ENCODE data around the gene BCAP31.
"Not testable (repeated sequence)": the region's sequence is repeated elsewhere in the genome, so short reads cannot be mapped to it uniquely, and the experiment has no call there.

The BCAP31 gene

DNA sequence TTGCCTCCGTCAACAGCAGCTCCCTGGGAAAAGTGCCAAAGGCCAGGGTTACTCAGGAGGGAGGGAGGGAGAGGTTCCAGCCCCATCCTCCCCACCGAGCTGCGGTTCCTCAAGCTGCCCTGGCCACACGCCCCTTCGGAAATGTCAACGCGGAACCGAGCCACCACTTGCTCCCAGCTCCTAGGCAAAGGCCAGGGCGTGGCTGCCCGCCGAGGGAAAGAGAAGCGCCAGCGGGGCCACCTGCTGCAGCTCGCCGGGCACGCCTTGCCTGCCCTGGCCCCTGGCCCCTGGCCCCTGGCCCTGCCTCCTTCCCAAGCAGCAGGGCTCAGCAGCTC is 21.2 kb downstream of the BCAP31 start:
- Histone ChIP-seq H3K4me1 (ENCODE audit: insufficient read depth, poor library complexity, severe bottlenecking) (no peaks in the 10 kb centered on the region), H3K27me3 (ENCODE audit: insufficient read depth, poor library complexity, severe bottlenecking) (no peaks in the 10 kb centered on the region), H3K27ac (ENCODE audit: poor library complexity, severe bottlenecking) (no peak overlapping the region), H3K36me3 (ENCODE audit: low read depth) (peaks cover 9% of the 10 kb centered on the region; the same call in 1 of the 2 replicates), H3K4me3 (ENCODE audit: severe bottlenecking) (no peak overlapping the region), H3K9me3 (ENCODE audit: severe bottlenecking) (no peaks in the 10 kb centered on the region)
- TF ChIP-seq, protein P1, sequence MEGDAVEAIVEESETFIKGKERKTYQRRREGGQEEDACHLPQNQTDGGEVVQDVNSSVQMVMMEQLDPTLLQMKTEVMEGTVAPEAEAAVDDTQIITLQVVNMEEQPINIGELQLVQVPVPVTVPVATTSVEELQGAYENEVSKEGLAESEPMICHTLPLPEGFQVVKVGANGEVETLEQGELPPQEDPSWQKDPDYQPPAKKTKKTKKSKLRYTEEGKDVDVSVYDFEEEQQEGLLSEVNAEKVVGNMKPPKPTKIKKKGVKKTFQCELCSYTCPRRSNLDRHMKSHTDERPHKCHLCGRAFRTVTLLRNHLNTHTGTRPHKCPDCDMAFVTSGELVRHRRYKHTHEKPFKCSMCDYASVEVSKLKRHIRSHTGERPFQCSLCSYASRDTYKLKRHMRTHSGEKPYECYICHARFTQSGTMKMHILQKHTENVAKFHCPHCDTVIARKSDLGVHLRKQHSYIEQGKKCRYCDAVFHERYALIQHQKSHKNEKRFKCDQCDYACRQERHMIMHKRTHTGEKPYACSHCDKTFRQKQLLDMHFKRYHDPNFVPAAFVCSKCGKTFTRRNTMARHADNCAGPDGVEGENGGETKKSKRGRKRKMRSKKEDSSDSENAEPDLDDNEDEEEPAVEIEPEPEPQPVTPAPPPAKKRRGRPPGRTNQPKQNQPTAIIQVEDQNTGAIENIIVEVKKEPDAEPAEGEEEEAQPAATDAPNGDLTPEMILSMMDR (IDR thresholded peaks at IDR 0.05; ENCODE audit: poor library complexity, severe bottlenecking): no peak
- DNase-seq (ENCODE audit: low spot score): no peak
- ATAC-seq (ENCODE audit: low read depth): no peak

DNA sequence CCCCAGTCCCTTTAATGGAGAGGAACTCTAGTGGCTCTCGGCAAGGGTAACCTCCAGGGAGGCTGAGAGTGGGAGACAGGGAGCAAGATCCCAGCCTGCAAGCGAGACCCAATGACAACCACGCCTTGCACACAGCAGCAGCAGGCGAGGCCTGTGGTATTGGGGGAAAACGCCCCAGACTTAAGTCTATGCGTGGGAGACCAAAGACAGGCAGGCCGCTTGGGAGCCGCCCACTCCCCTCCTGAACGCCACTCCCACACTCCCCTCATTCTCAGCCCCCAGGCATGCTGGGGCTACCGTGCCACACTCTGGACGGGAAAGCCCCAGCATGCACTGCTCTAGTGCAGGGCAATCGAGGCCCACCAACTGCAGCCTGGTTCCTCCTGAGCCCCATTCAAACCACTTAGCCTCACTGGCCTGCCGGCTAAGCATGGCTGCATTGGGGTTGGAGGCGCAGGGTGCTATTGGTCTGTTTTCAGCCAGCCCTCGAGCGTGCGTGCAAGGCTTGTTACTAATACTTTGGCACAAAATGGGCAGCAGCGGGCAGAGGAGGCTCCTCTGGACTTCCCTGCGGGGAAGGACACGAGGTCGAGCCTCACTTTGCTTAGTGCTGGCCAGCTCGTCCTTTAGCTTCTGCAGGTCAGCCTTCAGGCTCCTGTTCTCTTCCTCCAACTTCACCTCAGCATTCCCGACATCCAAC is 21.7 kb downstream of the BCAP31 start:
- Histone ChIP-seq H3K4me1 (ENCODE audit: insufficient read depth, poor library complexity, severe bottlenecking) (no peaks in the 10 kb centered on the region), H3K36me3 (ENCODE audit: low read depth) (peaks cover 5% of the 10 kb centered on the region; the same call in 1 of the 2 replicates), H3K27ac (ENCODE audit: poor library complexity, severe bottlenecking) (no peak overlapping the region), H3K27me3 (ENCODE audit: insufficient read depth, poor library complexity, severe bottlenecking) (no peaks in the 10 kb centered on the region), H3K9me3 (ENCODE audit: severe bottlenecking) (no peaks in the 10 kb centered on the region), H3K4me3 (ENCODE audit: severe bottlenecking) (no peak overlapping the region)
- ATAC-seq (ENCODE audit: low read depth) (no peak), DNase-seq (ENCODE audit: low spot score) (no peak)
- TF ChIP-seq, protein P1 (IDR thresholded peaks at IDR 0.05; ENCODE audit: poor library complexity, severe bottlenecking): no peak

DNA sequence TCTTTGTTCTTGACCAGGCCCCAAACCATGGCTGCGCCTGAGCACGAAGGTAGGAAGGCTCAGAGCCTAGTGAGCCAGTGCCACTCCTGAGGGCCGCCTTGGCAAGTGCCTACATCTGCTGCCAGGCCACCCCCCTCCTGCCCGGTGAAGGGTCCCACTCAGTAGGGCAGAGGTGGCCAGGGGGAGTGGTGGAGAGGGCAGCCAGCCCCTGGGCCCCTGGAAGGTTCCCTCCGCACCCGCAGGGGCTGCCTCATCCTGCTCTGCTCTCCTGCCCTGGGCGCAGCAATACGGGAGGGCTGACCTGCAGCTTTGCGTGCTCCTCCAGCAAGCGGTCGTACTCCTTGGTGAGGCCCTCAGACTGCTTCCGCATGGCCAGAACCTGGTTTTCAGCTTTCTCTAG is 22.5 kb downstream of the BCAP31 start:
- no peak overlapping the region for H3K4me3 ChIP-seq (ENCODE audit: severe bottlenecking)
- no peaks in the 10 kb centered on the region for H3K9me3 ChIP-seq (ENCODE audit: severe bottlenecking)
- peaks cover 5% of the 10 kb centered on the region; the same call in 1 of the 2 replicates for H3K36me3 ChIP-seq (ENCODE audit: low read depth)
- no peaks in the 10 kb centered on the region for H3K4me1 ChIP-seq (ENCODE audit: insufficient read depth, poor library complexity, severe bottlenecking)
- DNase-seq (ENCODE audit: low spot score) (no peak), ATAC-seq (ENCODE audit: low read depth) (no peak)
- TF ChIP-seq, protein P1 (IDR thresholded peaks at IDR 0.05; ENCODE audit: poor library complexity, severe bottlenecking): no peak
- H3K27me3 ChIP-seq (ENCODE audit: insufficient read depth, poor library complexity, severe bottlenecking): no peaks in the 10 kb centered on the region
- H3K27ac ChIP-seq (ENCODE audit: poor library complexity, severe bottlenecking): no peak overlapping the region

DNA sequence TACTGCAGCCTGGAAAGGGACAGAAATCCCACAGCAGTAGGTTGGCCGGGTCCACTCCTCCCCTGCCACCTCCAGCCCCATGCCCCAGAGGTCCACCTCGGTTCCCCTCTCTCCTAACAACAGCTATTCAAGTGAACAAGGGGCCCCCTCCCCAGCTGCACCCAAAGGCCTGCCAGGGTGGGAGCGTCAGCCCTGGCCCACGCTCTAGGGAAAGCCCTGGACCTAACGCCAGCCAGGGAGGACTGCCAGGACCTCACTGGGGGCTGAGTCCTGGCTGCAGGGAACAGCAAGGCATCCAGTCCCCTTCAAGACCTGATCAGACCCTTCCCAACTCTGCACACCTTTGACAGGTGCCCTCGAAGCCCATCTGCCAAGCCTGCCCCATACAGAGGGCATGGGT is 23.2 kb downstream of the BCAP31 start:
- Histone ChIP-seq H3K4me1 (ENCODE audit: insufficient read depth, poor library complexity, severe bottlenecking) (no peaks in the 10 kb centered on the region), H3K4me3 (ENCODE audit: severe bottlenecking) (no peak overlapping the region), H3K27ac (ENCODE audit: poor library complexity, severe bottlenecking) (no peak overlapping the region), H3K27me3 (ENCODE audit: insufficient read depth, poor library complexity, severe bottlenecking) (no peaks in the 10 kb centered on the region), H3K36me3 (ENCODE audit: low read depth) (peaks cover 5% of the 10 kb centered on the region; the same call in 1 of the 2 replicates), H3K9me3 (ENCODE audit: severe bottlenecking) (no peaks in the 10 kb centered on the region)
- ATAC-seq (ENCODE audit: low read depth) (no peak), DNase-seq (ENCODE audit: low spot score) (no peak)
- TF ChIP-seq, protein P1 (IDR thresholded peaks at IDR 0.05; ENCODE audit: poor library complexity, severe bottlenecking): no peak

DNA sequence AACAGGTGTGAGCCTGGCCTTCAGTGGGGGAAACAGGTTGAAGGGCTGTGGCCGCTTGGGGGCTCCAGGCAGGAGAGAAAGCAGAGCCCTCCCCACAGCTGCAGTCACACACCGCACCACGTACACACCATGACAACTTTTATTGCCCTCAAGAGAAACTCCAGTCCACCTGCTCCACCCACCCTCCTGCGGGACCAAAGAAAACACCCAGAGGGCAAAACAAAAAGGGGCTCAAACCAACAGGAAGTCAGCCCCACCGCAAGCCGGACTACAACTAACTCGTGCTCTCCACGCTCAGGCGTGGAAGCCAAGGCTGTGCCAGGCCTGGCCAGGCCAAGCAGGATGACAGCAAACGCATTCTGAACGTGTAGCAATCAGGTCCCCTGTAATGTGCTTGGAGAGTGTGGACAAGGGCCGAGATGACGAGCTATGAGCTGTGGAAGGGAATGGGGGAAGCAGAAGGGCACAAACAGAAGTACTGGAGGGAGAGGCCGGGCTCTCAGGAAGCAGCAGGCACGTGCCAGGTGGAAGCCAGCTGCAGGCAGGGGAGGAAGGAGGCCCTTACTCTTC is 23.7 kb downstream of the BCAP31 start:
- ATAC-seq (ENCODE audit: low read depth): no peak
- Histone ChIP-seq H3K27me3 (ENCODE audit: insufficient read depth, poor library complexity, severe bottlenecking) (no peaks in the 10 kb centered on the region), H3K4me3 (ENCODE audit: severe bottlenecking) (no peak overlapping the region), H3K4me1 (ENCODE audit: insufficient read depth, poor library complexity, severe bottlenecking) (no peaks in the 10 kb centered on the region), H3K9me3 (ENCODE audit: severe bottlenecking) (no peaks in the 10 kb centered on the region), H3K27ac (ENCODE audit: poor library complexity, severe bottlenecking) (no peak overlapping the region), H3K36me3 (ENCODE audit: low read depth) (peaks cover 5% of the 10 kb centered on the region; the same call in 1 of the 2 replicates)
- no peak for DNase-seq (ENCODE audit: low spot score)
- TF ChIP-seq, protein P1 (IDR thresholded peaks at IDR 0.05; ENCODE audit: poor library complexity, severe bottlenecking): no peak

DNA sequence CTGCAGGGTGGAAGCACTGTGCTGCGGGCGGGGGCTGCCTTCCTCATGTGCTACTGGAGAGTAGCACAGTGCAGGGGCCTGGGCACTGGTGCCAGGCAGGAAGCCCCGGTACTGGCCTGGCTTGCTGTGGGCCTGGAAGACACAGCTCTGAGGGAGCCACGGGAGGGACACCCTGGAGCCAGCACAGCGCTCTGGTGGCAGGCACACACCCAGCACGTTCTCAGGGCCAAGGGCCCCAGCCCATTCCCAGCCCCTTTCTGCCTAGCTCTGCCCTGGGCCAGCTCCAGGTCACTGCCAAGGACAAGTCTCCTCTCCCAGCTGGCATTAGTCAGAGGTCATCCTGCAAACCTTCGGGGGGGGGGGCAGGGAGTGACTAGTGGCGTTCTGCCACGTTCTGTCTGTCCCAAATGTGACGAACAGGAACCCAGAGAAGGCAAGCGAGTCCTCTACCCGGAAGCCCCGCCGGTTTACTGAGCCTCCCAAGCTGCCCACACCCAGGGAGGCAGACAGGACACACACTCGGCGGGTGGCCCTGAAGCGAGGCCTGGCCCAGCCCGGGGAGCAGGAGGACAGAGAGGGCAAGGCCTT is 24.3 kb downstream of the BCAP31 start:
- H3K4me1 ChIP-seq (ENCODE audit: insufficient read depth, poor library complexity, severe bottlenecking); DNase-seq (ENCODE audit: low spot score); H3K27ac ChIP-seq (ENCODE audit: poor library complexity, severe bottlenecking); H3K36me3 ChIP-seq (ENCODE audit: low read depth); H3K4me3 ChIP-seq (ENCODE audit: severe bottlenecking); H3K27me3 ChIP-seq (ENCODE audit: insufficient read depth, poor library complexity, severe bottlenecking); H3K9me3 ChIP-seq (ENCODE audit: severe bottlenecking); ATAC-seq (ENCODE audit: low read depth): not testable (repeated sequence)

DNA sequence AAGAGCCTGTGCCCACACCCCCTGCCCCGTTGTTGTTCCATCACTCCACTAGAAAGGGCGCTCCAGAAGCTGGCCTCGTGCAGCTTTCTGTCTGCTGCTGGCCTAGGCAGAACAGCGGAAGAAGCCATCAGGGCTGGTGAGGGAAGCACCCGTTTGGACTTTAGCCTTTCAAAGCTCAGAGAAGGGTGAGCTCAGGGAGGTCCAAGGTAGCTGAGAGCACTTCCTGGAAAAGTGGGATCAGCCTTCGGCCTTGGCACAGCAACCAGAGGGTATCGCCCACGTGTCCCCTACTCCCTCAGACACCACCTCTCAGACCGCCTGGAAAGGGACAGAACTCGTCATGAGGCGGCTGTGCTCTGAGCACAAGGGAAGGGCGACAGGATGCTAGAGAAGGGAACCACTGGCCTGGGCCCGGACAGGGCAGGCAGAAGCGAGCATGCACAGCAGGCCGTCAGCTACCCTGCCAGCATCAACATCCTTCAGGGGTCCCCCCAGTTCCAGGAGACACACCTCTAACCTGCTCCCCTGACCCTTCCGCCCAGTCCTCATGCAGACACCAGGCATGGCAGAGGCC is 24.9 kb downstream of the BCAP31 start:
- not testable (repeated sequence) for H3K4me1 ChIP-seq (ENCODE audit: insufficient read depth, poor library complexity, severe bottlenecking); H3K9me3 ChIP-seq (ENCODE audit: severe bottlenecking); H3K36me3 ChIP-seq (ENCODE audit: low read depth); DNase-seq (ENCODE audit: low spot score); H3K27me3 ChIP-seq (ENCODE audit: insufficient read depth, poor library complexity, severe bottlenecking); H3K27ac ChIP-seq (ENCODE audit: poor library complexity, severe bottlenecking); ATAC-seq (ENCODE audit: low read depth); H3K4me3 ChIP-seq (ENCODE audit: severe bottlenecking)

Data from RWPE2 (cell line).